Non-pigmented ciliary epithelial cell (primary cell): ENCODE results near the gene PARVG.

Experiments
- DNase-seq: peaks from one replicate; pipeline ENCODE4 v3.0.0-alpha.2; 2010; ENCODE audit warnings: low read depth

PARVG gene

GRCh38 chr22:44195189-44195871 is 14.6 kb downstream of the PARVG start:
- DNase-seq: no peak

GRCh38 chr22:44196241-44196640 is 15.5 kb downstream of the PARVG start:
- DNase-seq: no peak

- DNase-seq: no peak
Observed at GRCh38 chr22:44196731-44197131, 16.0 kb downstream of the PARVG start.

- DNase-seq: no peak
Observed at GRCh38 chr22:44197271-44197670, 16.5 kb downstream of the PARVG start.

GRCh38 chr22:44199164-44199563 is 18.4 kb downstream of the PARVG start:
- no peak for DNase-seq

- DNase-seq: no peak
Observed at GRCh38 chr22:44199866-44200265, 19.1 kb downstream of the PARVG start.

GRCh38 chr22:44200451-44200850 is 19.7 kb downstream of the PARVG start:
- no peak for DNase-seq

GRCh38 chr22:44200855-44201550 is 20.3 kb downstream of the PARVG start:
- no peak for DNase-seq

GRCh38 chr22:44201665-44202064 is 20.9 kb downstream of the PARVG start:
- DNase-seq: no peak

- DNase-seq: peak; percentile 42
Observed at GRCh38 chr22:44202261-44202789, 21.6 kb downstream of the PARVG start.

- no peak for DNase-seq
Observed at GRCh38 chr22:44203203-44203602, 22.5 kb downstream of the PARVG start.

- DNase-seq: no peak
Observed at GRCh38 chr22:44204739-44205515, 24.2 kb downstream of the PARVG start.

GRCh38 chr22:44205516-44206329 is 25.0 kb downstream of the PARVG start:
- no peak for DNase-seq

- DNase-seq: no peak
Observed at GRCh38 chr22:44206330-44206645, 25.6 kb downstream of the PARVG start.

- no peak for DNase-seq
Observed at GRCh38 chr22:44206696-44207095, 26.0 kb downstream of the PARVG start.

- DNase-seq: no peak
Observed at GRCh38 chr22:44207173-44207980, 26.7 kb downstream of the PARVG start.

- DNase-seq: no peak
Observed at GRCh38 chr22:44207981-44208317, 27.2 kb downstream of the PARVG start.

GRCh38 chr22:44209343-44209742 is 28.6 kb downstream of the PARVG start:
- DNase-seq: no peak

GRCh38 chr22:44210722-44211121 is 30.0 kb downstream of the PARVG start:
- DNase-seq: no peak

- DNase-seq: no peak
Observed at GRCh38 chr22:44211256-44211945, 30.7 kb downstream of the PARVG start.
